NK-92 (cell line): ENCODE results near the gene LSMEM2.
"Not testable (repeated sequence)": the region's sequence is repeated elsewhere in the genome, so short reads cannot be mapped to it uniquely, and the experiment has no call there.

Experiments
- DNase-seq: peaks from one replicate; lab custom pipeline; 2025; ENCODE audit not compliant: unreplicated experiment; lab: John Stamatoyannopoulos, UW

Gene LSMEM2

DNA sequence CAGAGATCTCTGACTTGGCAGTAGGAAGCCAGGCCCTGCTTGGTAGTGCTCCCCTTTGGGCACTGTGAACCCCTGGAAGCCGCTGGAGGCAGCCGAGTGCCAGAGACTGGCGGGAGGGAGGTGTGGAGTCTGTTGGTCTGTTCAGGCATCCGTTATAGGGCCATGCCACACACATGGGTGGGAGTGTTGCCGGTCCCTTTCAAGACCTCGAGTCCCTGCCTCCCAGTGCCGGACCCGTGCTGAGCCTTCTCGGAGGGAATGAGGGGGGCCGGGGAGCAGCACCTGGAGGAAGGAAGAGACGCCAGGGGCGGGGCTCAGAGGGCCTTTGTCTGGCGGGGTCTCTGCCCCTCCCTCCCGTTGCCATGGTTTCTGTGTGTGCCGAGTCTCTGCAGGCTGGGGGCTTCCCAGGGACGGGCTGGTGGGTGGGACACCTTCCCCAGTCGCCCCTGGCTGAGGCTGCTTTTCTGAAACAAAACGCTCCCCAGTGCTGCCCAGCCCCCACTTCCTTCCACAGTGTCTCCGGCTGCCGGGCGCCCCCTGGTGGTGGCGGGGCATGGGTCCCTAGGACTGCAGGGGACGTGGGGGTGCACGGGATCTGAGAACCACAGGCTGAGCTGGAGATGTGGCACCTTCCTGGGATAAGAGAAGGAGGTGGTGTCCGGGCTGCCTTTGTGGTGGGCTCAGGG, 32.9 kb upstream of the LSMEM2 start:
- peak; percentile 68 for DNase-seq

DNA sequence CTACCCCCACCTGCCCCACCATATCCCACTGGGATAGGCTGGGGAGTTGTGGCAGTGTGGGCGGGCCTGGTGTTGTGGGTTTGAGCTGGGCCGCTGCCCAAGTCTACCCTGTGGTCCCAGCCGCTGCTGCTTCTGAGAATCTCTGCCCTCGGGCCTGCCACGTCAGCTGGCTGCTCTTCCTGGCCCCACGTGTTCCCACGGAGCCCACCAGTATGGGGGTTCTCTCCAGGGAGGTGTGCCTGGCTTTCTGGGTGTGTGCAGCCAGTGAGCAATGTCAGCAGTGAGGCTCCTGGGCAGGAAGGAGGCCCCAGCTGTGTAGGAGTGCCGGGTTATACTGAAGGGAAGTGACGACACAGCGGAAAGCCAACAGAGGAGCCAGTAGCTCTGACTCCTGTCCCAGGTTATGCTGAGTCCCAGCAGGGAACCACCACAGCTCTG, 32.4 kb upstream of the LSMEM2 start:
- no peak for DNase-seq

DNA sequence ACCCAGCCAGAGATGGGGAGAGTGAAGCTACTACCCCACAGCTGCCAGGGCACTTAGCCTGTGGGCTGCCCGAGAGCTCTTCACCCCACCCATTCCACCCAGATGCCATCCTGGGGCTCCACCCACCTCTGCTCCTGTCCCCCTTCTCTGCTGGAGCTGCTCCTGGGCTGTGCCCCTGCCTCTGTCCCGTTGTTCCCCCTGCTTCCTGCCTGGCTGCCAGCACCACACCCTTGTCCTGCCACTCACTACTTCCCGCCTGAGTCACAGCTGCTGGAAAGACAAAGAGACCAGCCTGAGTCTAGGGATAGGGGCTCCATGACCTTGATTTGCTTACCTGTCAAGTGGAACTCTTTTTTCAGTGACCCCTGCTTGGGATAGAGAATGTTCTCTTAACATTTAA, 30.5 kb upstream of the LSMEM2 start:
- DNase-seq: no peak

- DNase-seq: no peak
Measured at GRCh38 chr3:50249457-50249856, 29.4 kb upstream of the LSMEM2 start.

DNA sequence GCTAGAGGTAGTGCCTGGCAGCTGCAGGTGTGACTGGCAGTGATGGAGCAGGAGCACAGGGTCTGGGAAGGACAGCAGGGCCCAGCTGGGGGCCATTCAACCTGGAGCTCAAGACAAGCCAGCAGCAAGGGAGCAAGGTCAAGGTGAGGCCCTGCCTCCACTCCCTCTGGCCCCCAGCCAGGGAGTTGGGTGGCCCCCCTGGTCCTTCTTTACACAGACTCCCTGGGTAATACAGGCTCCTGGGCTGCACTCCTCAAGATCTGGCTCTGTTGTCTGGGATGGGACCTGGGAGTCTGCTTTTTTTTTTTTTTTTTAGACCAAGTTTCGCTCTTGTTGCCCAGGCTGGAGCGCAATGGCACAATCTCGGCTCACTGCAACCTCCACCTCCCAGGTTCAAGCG, 28.4 kb upstream of the LSMEM2 start:
- no peak for DNase-seq

- DNase-seq: no peak
Measured at GRCh38 chr3:50251220-50251619, 27.7 kb upstream of the LSMEM2 start.

DNA sequence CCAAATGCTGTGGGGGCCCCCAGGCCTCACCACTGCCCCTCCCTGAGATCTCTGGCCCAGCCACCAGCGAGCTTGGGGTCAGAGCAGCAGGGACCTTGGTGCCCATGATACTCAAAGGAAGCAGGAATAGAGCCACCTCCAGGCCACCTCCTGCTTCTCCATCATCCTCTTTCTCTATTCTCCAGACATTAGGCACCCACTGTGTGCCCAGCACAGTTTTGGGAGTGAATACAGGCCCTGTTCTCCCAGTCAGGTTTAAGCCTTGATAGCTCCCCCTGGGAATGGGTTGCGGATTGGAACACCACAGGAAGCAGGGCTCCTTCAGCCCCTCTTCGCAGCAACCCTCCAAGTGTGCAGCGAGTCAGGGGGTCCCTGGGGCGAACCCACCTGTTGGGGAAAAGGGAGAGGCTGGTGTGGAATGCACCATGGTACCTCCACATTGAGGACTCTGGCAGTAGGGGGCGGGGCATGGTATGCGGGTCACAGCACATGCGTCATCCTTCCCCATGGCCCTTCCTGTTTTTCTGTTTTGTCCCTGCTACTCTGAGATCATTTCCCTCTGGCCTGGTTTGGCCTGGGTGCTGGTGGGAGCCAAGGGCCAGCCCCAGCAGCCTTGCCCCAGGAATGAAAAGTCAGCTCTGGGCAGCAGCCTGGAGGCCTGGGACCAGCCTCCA, 24.2 kb upstream of the LSMEM2 start:
- DNase-seq: no peak

- DNase-seq: no peak
Measured at GRCh38 chr3:50255251-50255615, 23.7 kb upstream of the LSMEM2 start.

DNA sequence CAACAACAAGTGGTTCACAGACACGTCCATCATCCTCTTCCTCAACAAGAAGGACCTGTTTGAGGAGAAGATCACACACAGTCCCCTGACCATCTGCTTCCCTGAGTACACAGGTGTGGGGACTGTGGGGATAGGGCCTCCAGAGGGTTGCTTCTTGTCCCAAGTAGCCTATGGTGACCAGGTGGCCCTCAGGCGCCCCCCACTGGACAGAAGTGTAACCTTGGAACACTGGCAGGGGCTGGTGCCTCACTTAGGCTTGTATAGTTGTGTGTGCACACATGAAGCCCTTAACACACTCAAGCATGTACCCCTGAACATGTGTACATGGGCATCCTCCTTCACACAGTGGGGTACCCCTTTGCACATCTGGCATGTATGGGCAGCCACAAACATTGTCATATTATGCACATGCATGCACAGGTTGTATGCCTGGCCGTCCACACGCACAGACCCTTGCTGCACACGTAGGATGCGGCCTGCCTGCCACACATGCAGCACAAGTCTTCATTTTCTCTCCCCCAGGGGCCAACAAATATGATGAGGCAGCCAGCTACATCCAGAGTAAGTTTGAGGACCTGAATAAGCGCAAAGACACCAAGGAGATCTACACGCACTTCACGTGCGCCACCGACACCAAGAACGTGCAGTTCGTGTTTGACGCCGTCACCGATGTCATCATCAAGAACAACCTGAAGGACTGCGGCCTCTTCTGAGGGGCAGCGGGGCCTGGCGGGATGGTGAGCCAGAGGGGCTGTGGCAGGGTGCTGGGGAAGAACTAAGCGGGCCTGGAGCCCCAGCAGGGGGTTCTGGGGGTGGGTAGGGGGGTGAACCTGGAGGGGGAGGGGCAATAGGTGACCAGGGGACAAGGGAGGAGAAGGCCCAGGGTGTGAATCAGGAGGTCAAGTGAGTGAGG, 21.7 kb upstream of the LSMEM2 start:
- no peak for DNase-seq

DNA sequence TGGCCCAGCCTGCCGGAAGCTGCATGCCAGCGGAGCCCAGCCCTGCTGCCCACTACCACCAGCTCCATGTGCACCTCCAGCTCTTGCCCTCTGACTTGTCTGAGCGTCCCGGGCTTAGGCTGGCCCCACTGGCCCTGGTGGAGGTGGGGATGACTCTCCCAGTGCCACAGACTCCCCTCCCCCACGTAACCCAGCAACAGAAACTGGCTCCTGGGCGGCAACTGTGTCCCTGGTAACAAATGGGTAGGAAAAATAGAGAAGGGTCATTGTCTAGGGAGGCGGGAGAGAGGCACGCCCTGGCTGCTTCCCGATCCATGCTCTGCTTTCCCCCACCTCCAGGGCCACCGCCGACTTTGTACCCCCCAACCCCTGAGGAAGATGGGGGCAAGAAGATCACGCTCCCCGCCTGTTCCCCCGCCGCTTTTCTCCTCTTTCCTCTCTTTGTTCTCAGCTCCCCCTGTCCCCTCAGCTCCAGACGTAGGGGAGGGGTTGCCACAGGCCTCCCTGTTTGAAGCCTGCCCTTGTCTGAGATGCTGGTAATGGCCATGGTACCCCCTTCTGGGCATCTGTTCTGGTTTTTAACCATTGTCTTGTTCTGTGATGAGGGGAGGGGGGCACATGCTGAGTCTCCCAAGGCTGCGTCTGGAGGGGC, 20.7 kb upstream of the LSMEM2 start:
- DNase-seq: no peak

DNA sequence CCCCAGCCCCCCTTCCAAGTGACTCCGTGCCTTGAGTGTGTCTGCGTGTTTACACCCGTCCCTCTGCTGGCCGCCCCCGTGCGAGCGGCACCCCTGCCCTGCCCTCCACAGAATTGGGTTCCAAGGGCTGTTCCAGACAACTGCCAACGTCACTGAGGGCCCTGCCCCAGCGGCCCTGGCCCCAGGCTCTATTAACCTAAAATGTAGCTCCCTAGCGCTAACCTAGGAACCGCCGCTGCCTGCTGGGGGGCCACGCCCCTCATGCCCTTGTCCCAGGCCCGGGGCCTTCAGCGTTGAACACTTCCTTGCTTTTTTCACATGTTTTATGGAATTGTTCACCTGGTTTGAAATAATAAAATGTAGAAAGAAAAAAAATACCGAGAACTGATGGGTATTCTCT, 19.9 kb upstream of the LSMEM2 start:
- DNase-seq: no peak

DNA sequence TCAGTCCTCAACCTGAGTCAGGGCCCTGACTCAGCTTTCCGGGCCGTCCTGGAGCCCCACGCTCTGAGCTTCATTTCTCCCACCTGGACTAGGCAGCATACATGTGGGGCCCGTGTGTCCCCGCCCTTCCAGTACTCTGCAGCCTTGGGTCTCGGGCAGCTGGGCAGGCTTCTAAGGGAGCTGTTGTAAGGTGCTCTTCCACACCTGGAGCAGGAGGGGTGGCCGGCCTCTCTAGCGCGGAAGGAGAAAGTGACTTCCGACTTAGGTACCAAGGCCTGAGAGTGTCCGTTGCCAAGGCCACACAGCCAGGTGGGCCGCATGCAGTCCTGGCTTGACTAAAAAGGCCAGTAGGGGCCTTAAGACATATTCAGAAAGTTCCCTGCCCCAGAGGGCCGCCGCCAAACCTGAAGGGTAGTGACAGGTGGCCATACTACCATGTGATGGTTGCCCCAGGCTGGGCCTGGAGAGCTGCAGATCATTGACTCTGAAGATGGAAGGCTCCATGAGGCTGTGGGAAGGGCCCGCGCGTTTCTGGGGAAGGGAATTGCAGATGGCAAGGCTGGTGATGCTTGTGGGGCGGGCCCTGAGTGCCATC, 19.4 kb upstream of the LSMEM2 start:
- DNase-seq: no peak

- no peak for DNase-seq
Measured at GRCh38 chr3:50260027-50260941, 18.6 kb upstream of the LSMEM2 start.

DNA sequence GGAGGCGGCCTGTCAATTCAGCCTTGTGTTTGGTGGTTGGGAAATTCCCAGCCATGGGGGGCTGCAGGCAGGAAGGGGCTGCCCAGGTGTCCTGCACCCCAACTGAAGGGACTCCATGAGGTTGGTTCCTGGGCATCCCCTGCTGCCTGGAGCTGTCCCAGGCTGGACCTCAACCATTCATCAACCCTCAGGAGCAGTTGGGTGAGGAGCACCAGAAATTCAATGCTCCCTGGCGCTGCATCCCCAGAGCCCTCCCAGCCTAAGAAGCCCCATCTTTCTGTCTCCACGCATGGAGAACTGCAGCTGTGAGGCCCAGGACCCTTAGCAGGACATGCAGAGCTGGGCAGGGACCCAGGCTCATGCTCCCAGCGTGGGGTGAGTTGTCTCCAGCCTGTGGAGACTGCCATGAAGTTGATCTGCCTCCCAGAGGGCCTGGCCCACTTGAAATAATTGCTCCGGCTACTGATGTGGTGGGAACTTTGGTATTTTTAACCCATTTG, 17.9 kb upstream of the LSMEM2 start:
- DNase-seq: no peak

DNA sequence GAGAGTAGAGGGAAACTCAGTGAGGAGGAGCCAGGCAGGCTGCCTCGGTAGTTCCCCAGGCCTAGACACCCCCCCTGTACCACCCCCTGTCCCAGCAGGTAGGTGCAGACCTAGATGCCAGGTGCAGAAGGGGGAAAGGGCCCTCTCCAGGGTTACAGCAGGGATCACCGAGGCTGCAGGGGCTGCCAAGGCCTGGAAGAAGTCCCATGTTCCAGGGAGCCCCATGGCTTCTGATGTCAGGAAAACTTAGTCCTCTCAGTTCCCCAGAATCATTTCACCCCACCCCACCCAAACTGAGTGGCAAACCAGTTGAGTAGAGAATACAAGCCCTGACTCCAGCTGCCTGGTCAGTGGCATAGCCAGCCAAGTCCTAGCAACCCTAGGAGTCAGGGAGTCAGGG, 17.4 kb upstream of the LSMEM2 start:
- DNase-seq: no peak

DNA sequence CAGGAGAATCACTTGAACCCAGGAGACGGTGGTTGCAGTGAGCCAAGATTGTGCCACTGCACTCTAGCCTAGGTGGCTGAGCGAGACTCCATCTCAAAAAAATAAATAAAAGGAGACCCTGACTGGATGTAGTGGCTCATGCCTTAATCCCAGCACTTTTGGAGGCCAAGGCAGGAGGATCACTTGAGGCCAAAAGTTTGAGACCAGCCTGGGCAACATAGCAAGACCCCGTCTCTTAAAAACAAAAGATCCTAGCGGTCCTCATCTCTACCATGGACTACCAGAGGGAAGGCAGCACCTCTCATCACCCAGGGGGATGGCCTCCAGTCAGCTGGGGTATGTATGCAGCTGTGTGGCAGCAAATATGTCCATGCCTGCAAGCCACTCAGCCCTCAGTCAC, 16.7 kb upstream of the LSMEM2 start:
- DNase-seq: not testable (repeated sequence)

DNA sequence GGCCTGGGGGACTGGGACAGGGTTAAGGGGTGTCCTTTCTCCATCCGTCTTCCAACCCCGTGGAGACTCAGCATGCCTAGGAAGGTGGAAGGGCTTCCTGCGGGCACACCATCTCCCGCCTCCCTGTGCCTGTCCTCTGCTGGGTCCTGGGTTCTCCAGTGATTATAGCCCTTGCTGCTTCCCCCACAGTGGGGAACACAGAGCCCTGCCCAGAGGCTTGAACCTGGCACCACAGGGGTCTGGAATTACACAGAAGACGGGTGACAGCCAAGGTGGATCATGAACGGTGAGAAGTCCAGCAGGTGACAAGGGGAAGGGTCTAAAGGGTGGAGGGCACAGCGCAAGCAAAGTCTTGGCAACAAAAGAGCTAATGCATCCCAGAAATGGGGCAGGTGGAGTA, 16.1 kb upstream of the LSMEM2 start:
- no peak for DNase-seq

DNA sequence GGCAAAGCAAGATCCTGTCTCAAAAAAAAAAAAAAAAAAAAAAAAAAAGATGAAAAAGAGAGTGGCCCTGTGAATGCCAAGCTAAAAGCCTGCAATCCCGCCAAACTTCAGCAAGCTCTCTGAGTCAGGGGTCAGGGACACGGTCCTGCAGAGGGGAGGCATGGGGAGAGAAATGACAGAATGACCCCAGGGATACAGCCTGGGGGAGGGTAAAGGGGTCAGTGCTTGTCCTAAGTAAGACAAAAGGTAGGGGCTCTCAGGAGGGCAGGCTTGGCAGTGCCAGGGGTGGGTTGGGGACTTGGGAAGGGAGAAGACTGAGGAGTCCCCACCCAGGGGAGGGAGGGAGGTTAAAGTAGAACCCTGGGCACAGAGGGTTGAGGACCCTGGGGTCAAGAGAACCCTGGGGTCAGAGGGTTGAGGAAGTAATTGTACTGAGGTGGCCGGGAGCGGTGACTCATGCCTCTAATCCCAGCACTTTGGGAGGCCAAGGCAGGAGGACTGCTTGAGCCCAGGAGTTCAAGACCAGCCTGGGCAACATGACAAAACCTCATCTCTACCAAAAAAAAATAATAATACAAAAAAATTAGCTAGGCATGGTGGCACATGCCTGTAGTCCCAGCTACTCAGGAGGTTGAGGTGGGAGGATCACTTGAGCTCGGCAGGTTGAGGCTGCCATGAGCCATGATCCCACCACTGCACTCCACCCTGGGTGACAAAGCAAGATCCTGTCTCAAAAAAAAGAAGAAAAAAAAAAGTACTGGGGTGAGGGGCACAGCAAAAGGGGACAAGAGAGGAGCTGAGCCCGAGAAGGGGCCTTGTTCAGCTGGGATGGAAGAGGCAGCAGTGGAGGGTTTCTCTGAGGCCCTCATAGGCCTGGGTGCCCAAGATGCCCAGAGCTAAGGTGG, 15.2 kb upstream of the LSMEM2 start:
- no peak for DNase-seq
